SK-N-MC (cell line): ENCODE measurements around the gene KCNMA1.

Experiments used
- EZH2 ChIP-seq: fragments of 200-600 bp; sonication (generic); IDR thresholded peaks from one replicate; pipeline ENCODE4 v1.6.1; 2017; ENCODE audit warnings: antibody characterized with exemption
- FOXP2 ChIP-seq: optimal IDR thresholded peaks from 2 replicates; pipeline ENCODE3; 2011; ENCODE audit warnings: mild to moderate bottlenecking, moderate library complexity; ENCODE audit not compliant: insufficient read depth; ENCODE audit errors: extremely low read length, control extremely low read depth
- POLR2AphosphoS5 ChIP-seq: IDR thresholded peaks from 2 replicates; pipeline ENCODE4 v1.6.1; 2012; ENCODE audit warnings: mild to moderate bottlenecking, low read depth, low read length, borderline replicate concordance

DNA sequence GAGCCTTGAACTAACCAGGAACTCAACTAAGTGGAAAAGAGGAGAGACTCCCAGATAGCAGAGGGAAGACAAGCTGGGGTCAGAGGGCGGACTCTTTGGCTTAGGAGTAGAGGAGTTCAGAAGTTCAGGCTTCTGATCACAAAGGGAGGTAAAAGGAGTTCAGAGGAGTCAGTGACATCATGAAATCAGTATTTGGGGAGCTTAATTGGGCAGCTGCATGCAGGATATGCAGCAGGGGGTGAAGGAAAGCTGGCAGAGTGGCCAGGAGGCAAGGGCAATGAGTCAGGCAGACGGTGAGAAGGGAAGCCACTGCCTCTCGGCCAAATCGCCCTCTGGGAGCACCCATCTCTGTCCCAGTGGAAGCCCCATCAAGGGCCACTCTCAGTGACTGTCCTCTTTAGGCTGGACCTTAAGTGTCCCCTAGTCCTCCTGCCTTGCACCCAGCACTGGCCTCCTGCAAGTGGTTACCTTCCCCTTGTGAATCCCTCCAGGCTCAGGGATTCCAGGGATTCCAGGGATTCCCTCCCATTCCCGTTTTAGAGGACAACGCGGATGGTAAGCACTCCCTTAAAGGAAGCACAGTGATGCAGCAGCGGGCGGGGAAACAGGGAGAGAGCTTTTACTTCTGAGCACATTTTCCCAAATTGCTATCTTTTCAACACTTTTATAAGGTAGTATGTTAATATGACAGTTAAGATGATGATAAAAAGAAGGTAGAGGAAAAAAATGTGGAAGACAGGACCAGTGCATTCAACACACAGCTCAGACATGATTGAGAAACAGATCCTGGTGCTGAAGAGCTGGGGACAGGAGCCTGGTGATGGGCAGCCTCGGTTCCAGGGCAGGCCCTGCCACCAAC, 72.6 kb downstream of the KCNMA1 start:
- no peak for TF ChIP-seq EZH2
- no peak for TF ChIP-seq POLR2AphosphoS5
- no peak for TF ChIP-seq FOXP2
